OCI-LY1 (cell line): Measurements from ENCODE around the gene MYLK3.

Source experiments
- H2AFZ ChIP-seq: fragments of 200-600 bp; sonication (generic), shearing (Covaris generic); 2 replicates; pipeline ENCODE4 v1.6.0; 2014; ENCODE audit warnings: antibody characterized with exemption, mild to moderate bottlenecking, low read length
- H3F3A ChIP-seq: fragments of 200-600 bp; sonication (generic), shearing (Covaris generic); 2 replicates; pipeline ENCODE4 v1.6.0; 2014; ENCODE audit warnings: mild to moderate bottlenecking, antibody characterized with exemption, low read length, moderate library complexity; ENCODE audit not compliant: insufficient read depth
- H3K27ac ChIP-seq: fragments of 200-600 bp; sonication (generic); 2 replicates; pipeline ENCODE4 v1.5.1; 2014; ENCODE audit warnings: low read length, mixed run types, mild to moderate bottlenecking, low read depth; ENCODE audit not compliant: poor library complexity, severe bottlenecking
- H3K27me3 ChIP-seq: fragments of 200-600 bp; sonication (generic); 2 replicates; pipeline ENCODE4 v1.6.0; 2014; ENCODE audit warnings: antibody characterized with exemption, mild to moderate bottlenecking, low read length, moderate library complexity; ENCODE audit not compliant: insufficient read depth
- H3K36me3 ChIP-seq: fragments of 200-600 bp; sonication (generic); 2 replicates; pipeline ENCODE4 v1.6.1; 2014; ENCODE audit warnings: mild to moderate bottlenecking, antibody characterized with exemption, low read length, moderate library complexity, mixed read lengths; ENCODE audit not compliant: insufficient read depth
- H3K4me1 ChIP-seq: fragments of 200-600 bp; sonication (generic); 2 replicates; pipeline ENCODE4 v1.5.1; 2014; ENCODE audit warnings: mild to moderate bottlenecking, low read length, moderate library complexity; ENCODE audit not compliant: insufficient read depth, severe bottlenecking
- H3K4me2 ChIP-seq: fragments of 200-600 bp; sonication (generic), shearing (Covaris generic); 2 replicates; pipeline ENCODE4 v1.6.1; 2014; ENCODE audit warnings: low read length
- H3K4me3 ChIP-seq: fragments of 200-600 bp; sonication (generic); 2 replicates; pipeline ENCODE4 v1.5.1; 2014; ENCODE audit warnings: low read length, low read depth, mild to moderate bottlenecking, mixed read lengths; ENCODE audit not compliant: poor library complexity, severe bottlenecking
- H3K79me2 ChIP-seq: fragments of 200-600 bp; shearing (Covaris generic); 2 replicates; pipeline ENCODE4 v1.6.1; 2016; ENCODE audit warnings: mixed run types, low read length, mixed read lengths; ENCODE audit not compliant: insufficient read depth
- H3K9ac ChIP-seq: fragments of 200-600 bp; sonication (generic), shearing (Covaris generic); 2 replicates; pipeline ENCODE4 v1.6.1; 2014; ENCODE audit warnings: mild to moderate bottlenecking, low read length, mixed read lengths
- H3K9me2 ChIP-seq: fragments of 200-600 bp; sonication (generic), shearing (Covaris generic); 2 replicates; pipeline ENCODE4 v1.6.1; 2014; ENCODE audit warnings: low read depth, mild to moderate bottlenecking, low read length, mixed read lengths
- H3K9me3 ChIP-seq: fragments of 200-600 bp; shearing (Covaris generic); 2 replicates; pipeline ENCODE4 v1.6.1; 2014; ENCODE audit warnings: low read length, mixed read lengths
- H4K20me1 ChIP-seq: fragments of 200-600 bp; sonication (generic), shearing (Covaris generic); 2 replicates; pipeline ENCODE4 v1.6.0; 2016; ENCODE audit warnings: mild to moderate bottlenecking, low read length; ENCODE audit not compliant: insufficient read depth
- EZH2 ChIP-seq: fragments of 200-600 bp; sonication (generic), shearing (Covaris generic); IDR thresholded peaks from 2 replicates; pipeline ENCODE4 v1.8.0; 2017; ENCODE audit warnings: borderline replicate concordance, mixed run types, mild to moderate bottlenecking, antibody characterized with exemption, low read length, moderate library complexity, mixed read lengths
- TF ChIP-seq, protein P1 (sequence below): fragments of 200-600 bp; sonication (generic), shearing (Covaris generic); IDR thresholded peaks from 2 replicates; pipeline ENCODE4 v1.5.1; 2017; ENCODE audit warnings: mild to moderate bottlenecking, antibody characterized with exemption, low read length, moderate library complexity, mixed read lengths

MYLK3 gene

DNA sequence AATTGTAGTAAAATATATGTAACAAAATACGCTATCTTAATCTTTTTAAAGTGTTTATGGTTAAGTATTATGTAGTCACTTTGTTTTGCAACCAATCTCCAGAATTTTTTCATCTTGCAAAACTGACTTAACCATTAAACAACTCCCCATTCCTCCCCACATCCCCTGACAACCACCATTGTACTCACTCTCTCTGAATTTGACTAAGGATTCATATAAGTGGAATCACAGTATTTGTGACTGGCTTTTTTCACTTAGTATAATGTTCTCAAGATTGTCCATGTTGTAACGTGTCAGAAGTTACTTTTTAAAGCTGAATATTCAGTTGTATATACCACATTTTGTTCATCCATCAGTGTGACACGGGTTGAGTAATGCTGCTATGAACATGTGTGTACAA is 48.1 kb downstream of the MYLK3 start:
- no peaks in the 10 kb centered on the region for H3K9me3 ChIP-seq
- H2AFZ ChIP-seq, result no peak overlapping the region
- no peak overlapping the region for H3K9ac ChIP-seq
- no peak overlapping the region for H3K4me3 ChIP-seq
- H4K20me1 ChIP-seq, result no peaks in the 10 kb centered on the region
- no peaks in the 10 kb centered on the region for H3F3A ChIP-seq
- no peaks in the 10 kb centered on the region for H3K79me2 ChIP-seq
- no peaks in the 10 kb centered on the region for H3K27me3 ChIP-seq
- H3K9me2 ChIP-seq, result no peaks in the 10 kb centered on the region
- H3K4me2 ChIP-seq, result no peak overlapping the region
- H3K27ac ChIP-seq, result no peak overlapping the region
- no peaks in the 10 kb centered on the region for H3K4me1 ChIP-seq
- TF ChIP-seq, protein P1, sequence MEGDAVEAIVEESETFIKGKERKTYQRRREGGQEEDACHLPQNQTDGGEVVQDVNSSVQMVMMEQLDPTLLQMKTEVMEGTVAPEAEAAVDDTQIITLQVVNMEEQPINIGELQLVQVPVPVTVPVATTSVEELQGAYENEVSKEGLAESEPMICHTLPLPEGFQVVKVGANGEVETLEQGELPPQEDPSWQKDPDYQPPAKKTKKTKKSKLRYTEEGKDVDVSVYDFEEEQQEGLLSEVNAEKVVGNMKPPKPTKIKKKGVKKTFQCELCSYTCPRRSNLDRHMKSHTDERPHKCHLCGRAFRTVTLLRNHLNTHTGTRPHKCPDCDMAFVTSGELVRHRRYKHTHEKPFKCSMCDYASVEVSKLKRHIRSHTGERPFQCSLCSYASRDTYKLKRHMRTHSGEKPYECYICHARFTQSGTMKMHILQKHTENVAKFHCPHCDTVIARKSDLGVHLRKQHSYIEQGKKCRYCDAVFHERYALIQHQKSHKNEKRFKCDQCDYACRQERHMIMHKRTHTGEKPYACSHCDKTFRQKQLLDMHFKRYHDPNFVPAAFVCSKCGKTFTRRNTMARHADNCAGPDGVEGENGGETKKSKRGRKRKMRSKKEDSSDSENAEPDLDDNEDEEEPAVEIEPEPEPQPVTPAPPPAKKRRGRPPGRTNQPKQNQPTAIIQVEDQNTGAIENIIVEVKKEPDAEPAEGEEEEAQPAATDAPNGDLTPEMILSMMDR, result no peak
- no peak for TF ChIP-seq EZH2
- H3K36me3 ChIP-seq, result peaks cover 54% of the 10 kb centered on the region

DNA sequence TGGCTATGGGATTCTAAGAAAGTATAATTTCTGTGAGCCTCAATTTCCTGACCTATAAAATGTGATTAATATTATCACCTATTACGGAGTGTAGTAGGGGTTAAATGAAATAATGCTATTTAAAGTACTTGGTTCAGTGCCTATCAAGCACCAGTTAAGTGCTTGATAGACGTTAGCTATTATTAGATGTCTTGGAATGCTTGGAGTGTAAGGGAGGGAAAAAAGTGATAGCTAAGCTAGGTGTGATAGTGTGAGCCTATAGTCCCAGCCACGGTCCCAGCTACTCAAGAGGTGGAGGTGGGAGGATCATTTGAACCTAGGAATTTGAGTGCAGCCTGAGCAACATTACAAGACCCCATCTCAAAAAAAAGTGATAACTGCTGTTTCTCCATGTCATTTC is 51.2 kb downstream of the MYLK3 start:
- Histone ChIP-seq H3K4me2 (no peak overlapping the region), H3F3A (no peaks in the 10 kb centered on the region), H4K20me1 (no peaks in the 10 kb centered on the region), H3K9me2 (no peaks in the 10 kb centered on the region), H2AFZ (no peak overlapping the region), H3K79me2 (peaks cover 4% of the 10 kb centered on the region), H3K9ac (no peak overlapping the region), H3K27ac (no peak overlapping the region), H3K4me3 (no peak overlapping the region), H3K4me1 (peaks cover 5% of the 10 kb centered on the region), H3K9me3 (no peaks in the 10 kb centered on the region), H3K27me3 (no peaks in the 10 kb centered on the region), H3K36me3 (peaks cover 77% of the 10 kb centered on the region)
- TF ChIP-seq, protein P1, result no peak
- no peak for TF ChIP-seq EZH2

DNA sequence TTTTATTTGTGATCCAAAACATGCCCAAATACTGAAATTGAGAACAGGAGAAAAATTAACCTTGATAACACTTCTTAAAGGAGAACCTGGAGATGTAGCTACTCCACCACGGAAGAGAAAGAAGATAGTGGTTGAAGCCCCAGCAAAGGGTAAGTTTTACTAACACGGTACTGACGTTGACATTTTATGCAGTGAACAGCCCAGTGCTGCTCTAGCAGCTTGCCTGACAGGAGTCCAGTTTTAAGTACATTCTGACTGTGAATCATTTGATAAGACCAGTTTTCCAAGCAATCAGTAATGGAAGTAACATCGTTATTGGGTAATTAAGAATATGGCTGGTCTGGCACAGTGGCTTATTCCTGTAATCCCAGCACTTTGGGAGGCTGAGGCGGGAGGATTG is 52.2 kb downstream of the MYLK3 start:
- H3K27me3 ChIP-seq, result no peaks in the 10 kb centered on the region
- no peak overlapping the region for H3K4me2 ChIP-seq
- no peaks in the 10 kb centered on the region for H3K9me2 ChIP-seq
- H2AFZ ChIP-seq, result no peak overlapping the region
- peaks cover 14% of the 10 kb centered on the region for H3K79me2 ChIP-seq
- no peaks in the 10 kb centered on the region for H3K9me3 ChIP-seq
- no peak overlapping the region for H3K27ac ChIP-seq
- H3K4me1 ChIP-seq, result peaks cover 15% of the 10 kb centered on the region
- H4K20me1 ChIP-seq, result no peaks in the 10 kb centered on the region
- peaks cover 87% of the 10 kb centered on the region for H3K36me3 ChIP-seq
- no peak for TF ChIP-seq EZH2
- TF ChIP-seq, protein P1, result no peak
- H3K4me3 ChIP-seq, result no peak overlapping the region
- no peaks in the 10 kb centered on the region for H3F3A ChIP-seq
- H3K9ac ChIP-seq, result no peak overlapping the region
